Measurements from ENCODE around the gene NAA60. TPM values are rescaled to one million over a fixed set of nuclear protein-coding genes. Genes with fewer than 3 reads are reported as not detected.
A peak's percentile ranks its signal among the peaks of the same experiment; 100 is the strongest.

The NAA60 gene
- total RNA-seq, 1 donor from 2014 or later: 39.5 TPM

DNA sequence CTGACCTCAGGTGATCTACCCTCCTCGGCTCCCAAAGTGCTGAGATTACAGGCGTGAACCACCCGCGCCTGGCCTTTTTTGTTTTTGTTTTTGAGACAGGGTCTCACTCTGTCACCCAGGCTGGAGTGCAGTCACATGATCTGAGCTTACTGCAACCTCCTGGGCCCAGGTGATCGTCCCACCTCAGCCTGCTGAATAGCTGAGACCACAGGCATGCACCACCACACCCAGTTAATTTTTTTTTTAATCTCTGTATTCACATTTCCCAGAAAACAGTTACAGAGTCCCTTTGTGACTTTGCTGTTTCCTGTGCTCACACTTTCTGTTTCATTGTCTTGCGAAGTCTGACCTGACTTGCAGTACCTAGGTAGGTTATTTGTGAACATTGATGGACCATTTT lies 60.0 kb downstream of the NAA60 start:
- DNase-seq (ENCODE audit: low spot score) (no peak), ATAC-seq (no peak)

DNA sequence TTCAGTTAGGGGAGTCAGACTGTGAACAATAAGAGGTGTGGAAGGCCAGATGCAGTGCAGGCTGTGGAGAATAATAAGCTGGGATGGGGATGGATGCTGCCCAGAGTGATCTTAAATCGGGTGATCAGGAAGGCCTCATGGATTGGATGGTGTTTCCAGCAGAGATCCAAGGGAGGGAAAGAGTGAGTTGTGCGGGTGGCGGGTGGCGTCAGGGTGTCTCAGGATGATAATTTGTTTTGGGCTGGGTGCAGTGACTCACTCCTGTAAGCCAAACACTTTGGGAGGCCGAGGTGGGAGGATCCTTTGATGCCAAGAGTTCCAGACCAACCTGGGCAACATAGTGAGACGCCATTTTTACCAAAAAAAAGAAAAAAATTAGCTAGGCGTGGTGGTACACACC lies 65.3 kb downstream of the NAA60 start:
- ATAC-seq (no peak), DNase-seq (ENCODE audit: low spot score) (no peak)

DNA sequence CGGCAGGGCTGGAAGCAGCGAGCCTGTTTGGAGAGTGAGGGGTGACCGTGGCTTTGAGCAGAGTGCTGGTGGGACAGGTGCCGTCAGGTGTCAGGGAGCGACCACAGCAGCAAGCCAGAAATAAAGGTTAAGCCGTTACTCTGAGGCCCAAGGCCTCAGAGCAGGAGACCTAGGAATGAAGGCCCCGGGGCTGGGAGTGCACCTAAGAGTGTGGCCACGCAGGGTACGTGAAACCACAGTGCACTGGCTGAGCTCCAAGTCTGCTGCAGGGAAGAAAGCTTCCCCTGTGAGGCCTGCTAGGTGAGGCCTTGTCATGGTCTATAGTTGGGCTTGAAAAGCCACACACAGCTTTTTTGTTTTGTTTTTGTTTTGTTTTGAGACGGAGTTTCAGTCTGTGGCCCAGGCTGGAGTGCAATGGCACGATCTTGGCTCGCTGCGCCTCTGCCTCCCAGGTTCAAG lies 66.0 kb downstream of the NAA60 start:
- no peak for ATAC-seq
- DNase-seq (ENCODE audit: low spot score): no peak

DNA sequence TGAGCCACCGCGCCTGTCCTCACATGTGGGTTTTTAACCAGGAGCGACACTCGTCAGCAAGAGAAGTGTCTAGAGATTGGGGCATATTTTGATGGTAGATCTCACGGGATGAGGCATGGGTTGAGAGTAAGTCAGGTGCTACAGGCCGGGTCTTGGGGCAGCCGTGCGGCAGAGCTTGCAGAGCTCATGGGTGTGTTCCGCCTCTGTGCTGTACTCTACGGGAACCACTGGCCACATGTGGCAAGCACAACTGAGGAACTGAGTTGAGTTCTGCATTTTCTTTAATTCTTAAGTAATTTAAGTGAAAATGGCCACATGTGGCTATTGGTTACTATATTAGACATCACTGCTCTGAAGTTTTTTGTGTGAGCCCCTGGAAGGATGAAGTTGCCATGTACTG lies 66.9 kb downstream of the NAA60 start:
- no peak for DNase-seq (ENCODE audit: low spot score)
- no peak for ATAC-seq

DNA sequence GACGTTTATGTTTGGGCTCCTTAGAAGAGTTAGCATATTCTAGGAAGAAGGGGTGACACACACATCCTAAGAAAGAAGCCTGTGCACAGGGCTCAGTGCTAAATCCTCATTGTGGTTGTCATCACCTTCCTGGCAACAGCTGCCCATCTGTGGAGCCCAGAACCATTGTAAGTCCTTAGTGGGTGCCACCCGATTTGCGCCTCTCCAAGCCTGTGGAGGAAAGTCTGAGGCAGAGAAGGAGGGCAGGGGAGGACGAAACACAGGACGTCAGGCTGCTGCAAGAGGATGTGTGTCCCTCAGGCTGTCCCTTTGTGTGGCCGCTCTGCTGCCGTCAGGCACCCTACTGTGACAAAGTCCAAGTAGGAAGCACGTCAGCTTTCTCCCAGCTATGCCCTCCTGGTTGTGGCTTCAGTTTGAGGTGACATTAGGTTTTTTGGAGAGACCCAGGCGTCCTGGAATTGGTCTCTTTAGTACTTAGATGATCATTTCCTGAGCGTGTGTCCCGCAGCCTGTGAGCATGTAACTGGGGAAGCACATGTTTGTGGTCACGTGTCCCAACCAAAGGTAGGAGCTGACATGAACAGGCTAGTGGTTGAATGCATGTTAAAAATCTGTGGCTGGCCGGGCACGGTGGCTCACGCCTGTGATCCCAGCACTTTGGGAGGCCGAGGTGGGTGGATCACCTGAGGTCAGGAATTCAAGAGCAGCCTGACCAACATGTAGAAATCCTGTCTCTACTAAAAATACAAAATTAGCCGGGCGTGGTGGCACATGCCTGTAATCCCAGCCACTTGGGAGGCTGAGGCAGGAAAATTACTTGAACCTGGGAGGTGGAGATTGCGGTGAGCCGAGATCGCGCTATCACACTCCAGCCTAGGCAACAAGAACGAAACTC lies 68.1 kb downstream of the NAA60 start:
- no peak for ATAC-seq
- DNase-seq (ENCODE audit: low spot score): no peak

DNA sequence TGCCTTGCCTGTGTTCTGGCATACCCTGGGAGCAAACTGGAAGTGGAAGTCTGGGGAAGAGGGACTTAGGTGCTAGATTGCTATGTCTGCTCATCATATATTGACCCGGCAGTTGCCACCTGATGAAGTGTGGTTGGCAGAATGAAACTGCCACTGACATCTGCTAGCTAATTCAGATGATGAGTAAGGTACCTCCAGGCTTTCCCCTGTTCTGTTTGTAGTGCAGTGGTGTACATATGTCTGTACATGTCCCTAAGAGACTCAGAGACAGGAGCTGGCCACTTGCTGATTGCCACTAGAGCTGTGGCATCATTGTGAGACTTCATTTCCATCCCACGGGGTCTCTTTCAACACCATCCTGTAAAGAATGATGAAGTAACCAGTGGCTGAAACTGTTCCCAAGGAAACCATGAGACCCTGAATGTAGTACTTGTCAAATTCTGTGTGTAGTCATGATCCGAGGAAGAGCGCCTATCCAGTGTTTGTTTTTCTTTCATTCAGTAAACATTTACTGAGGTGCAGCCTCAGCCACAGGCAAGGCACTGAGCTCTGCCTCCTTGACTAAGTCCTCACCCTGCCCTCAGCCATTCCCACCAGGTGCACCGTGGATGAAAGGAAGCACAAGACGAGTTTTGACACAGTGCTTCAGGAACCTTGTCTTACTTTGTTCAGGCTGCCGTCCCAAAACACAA lies 70.6 kb downstream of the NAA60 start:
- ATAC-seq (no peak), DNase-seq (ENCODE audit: low spot score) (no peak)

DNA sequence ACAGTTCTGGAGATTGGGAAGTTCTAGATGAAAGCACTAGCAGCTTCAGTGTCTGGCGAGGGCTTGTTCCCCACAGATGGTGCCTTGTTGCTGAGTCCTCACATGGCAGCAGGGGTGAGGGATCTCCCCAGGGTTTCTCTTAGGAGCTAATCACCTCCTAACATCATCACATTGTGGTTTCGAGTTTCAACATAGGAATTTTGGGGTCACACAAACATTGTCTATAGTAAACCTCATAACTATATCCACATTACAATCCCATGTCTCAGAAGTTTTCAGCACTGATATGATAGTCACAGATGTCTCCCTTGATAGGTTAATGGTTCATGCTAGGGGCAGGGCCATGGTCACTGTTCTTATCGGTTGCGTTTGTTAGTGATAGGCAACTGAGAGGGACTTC lies 71.1 kb downstream of the NAA60 start:
- no peak for ATAC-seq

DNA sequence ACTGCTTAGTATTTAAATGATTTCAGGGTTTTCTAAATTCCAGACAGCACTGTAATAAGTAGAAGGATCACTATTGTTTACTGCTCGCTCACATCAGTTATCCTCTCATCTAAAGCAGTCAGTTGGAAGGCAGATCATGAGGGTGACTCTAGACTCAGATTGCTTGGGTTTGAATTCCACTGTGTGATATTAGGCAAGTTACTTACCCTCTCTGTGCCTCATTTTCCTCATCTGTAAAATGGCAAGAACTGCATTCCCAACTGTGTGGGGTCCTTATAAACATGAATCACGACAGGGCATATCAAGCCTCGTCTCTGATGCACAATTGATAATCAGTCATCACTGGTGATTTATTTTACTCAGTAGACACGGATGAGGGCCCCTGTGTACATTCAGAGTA lies 72.4 kb downstream of the NAA60 start:
- no peak for ATAC-seq

More for the DNA sequence above, 71.1 kb downstream of the NAA60 start:
- DNase-seq (ENCODE audit: low spot score): no peak

DNA sequence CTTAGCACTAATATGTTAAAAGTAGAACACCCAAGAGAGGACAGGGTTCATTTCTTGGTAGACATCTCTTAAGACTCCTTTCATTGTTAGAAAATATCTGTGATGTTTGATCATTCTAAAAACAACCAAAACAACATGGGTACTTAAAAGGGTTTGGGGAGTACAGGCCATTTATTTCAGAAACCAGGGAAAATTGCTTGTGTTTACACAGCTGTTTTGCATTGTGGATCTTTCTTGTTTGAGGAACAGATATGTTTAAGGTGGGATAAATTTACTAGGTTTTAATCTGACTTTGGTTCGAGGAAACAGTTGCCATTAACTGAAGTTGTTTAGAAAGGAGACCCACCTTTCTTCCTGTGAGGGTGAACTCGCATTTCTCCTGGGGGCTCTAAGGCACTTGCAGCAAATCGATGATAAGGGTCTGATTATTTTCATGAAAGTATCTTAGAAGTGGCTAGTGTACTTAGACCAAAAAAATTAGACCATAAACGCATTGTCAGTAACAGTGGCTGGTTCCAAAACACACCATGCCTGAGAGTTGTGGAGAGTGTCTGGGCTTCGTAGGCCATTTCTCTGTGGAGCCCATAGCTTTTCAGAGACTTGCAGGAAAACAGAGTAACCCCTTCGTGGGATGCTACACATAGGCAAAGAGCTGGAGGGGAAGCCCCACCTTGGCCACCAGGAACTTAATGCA lies 75.0 kb downstream of the NAA60 start:
- ATAC-seq: no peak
- no peak for DNase-seq (ENCODE audit: low spot score)

More for the DNA sequence above, 72.4 kb downstream of the NAA60 start:
- no peak for DNase-seq (ENCODE audit: low spot score)

DNA sequence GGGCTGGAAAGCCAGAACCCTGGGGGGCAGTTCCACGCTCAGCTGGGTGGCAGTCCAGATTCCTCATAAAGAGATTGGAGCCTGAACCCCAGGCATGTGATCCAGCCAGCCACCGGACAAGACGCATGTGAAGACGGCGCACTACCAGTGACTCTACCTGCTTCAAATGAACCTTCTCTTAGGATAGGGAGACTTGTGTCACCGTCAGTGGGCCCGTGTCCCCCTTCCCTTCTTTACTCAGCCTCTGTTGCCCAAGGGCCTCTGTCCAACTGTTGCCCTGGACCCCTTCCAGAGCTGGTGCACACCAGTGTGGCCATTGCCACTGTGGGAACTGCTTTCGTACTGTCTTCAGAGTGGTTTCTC lies 75.5 kb downstream of the NAA60 start:
- ATAC-seq (no peak), DNase-seq (ENCODE audit: low spot score) (no peak)

DNA sequence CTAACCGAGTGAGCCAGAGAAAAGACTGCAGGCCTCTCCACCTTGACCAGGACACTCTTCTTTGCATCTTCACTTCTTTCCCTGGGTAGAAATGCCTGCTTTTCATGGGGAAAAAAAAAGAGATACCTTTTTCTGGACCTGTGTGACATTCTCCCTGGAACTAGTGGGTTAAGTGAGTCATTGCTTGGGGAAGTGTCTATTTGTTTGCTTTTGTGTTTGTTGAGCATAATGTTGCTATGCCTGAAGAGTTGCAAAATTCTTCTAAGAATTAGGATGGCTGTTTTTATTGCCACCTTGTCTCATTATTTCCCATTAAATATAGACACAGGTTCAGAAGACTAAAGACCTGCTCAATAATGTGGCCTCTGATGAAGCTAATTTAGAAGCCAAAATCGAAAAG lies 76.1 kb downstream of the NAA60 start:
- no peak for DNase-seq (ENCODE audit: low spot score)
- no peak for ATAC-seq

DNA sequence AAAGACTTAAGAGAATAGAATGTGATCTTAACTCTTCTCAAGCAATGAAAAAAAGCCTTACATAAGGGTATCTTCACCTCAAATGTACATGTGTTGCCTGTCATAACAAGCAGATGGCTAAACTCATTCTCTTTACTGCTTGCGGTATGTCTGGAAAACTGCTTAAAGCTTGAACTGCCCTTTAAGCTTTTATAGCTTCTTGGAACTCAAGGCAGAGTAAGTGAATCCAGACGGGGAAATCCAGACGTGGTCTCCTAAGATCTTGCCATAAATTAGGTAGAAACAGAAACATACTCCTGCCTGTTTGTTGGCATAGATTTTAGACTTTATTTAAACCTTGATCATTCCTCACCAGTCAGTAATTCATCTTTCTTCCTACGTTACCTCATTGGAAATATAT lies 76.9 kb downstream of the NAA60 start:
- DNase-seq (ENCODE audit: low spot score): no peak
- no peak for ATAC-seq

DNA sequence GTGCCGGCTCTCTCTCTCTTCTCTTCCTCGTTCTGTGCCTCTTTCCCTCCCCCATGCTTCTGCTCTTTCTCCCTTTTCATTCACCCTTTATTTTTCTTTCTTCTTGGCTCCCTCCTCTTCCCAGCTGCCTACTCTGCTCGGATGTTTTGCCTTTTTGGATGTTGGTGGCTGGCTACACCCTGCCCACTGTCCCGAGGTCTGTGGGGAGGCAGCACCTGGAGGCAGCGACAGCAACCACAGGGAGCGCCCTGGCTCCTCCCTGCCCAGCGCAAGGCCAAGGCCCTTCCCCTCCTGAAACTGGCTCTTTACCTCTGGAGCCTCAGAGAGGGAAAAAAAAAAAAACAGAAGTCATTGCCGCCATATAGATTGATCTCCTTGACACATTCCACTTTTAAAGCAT lies 77.4 kb downstream of the NAA60 start:
- no peak for ATAC-seq
- no peak for DNase-seq (ENCODE audit: low spot score)

DNA sequence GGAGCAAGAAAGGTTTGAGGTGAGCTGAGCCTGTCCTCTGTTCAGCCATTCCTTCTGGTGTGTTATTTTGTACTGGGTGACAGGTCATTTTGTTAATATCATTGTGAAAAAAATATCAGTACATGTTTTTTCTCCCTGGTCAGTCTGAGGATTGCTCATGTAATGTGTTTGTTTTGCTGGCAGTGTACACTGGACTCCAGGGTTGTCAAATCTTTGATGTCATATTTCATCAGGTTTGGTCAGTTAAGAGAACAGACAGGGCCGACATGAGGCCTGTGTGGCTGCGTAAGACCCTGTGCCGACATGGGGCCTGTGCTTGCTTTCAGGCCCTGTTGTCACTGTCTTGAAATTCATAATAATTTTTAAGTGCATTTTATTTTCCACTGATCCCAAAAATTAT lies 79.8 kb downstream of the NAA60 start:
- peak; percentile 87 for ATAC-seq
- DNase-seq (ENCODE audit: low spot score): no peak

DNA sequence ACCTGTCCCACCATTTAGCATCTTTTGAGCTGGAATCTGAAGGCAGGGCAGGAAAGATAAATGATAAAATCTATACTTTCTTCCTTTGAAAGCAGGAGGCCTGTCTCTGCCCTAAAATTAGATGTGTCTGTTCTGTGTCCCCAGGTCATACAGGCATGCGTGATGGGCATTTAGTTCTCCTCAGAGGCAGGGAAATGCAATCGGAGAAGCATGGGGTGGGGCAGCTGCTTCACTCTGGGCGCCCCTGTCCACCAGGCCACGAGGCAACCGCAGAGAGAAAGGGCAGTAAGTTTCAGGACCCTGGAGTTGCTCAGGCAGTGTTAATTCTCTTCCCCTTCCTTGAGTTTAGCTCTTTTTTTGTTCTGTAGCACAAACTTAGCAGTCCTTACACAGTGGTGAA lies 82.5 kb downstream of the NAA60 start:
- ATAC-seq (no peak), DNase-seq (ENCODE audit: low spot score) (no peak)

DNA sequence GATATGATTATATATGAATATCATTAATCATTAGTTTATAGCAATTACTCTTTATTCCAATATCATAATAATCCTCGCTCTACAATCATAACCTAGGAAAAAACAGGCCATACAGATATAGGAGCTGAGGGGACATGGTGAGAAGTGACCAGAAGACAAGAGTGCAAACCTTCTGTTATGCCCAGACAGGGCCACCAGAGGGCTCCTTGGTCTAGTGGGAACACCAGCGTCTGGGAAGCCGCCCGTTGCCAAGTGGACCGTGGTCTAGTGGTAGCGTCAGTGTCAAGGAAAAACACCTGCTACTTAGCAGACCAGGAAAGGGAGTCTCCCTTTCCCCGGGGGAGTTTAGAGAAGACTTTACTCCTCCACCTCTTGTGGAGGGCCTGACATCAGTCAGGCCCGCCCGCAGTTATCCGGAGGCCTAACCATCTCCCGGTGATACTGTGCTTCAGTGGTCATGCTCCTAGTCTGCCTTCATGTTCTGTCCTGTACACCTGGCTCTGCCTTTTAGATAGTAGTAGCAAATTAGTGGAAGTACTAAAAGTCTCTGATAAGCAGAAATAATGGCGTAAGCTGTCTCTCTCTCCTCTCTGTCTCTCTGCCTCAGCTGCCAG lies 83.8 kb downstream of the NAA60 start:
- DNase-seq (ENCODE audit: low spot score): peak; percentile 83
- peak; percentile 49 for ATAC-seq

DNA sequence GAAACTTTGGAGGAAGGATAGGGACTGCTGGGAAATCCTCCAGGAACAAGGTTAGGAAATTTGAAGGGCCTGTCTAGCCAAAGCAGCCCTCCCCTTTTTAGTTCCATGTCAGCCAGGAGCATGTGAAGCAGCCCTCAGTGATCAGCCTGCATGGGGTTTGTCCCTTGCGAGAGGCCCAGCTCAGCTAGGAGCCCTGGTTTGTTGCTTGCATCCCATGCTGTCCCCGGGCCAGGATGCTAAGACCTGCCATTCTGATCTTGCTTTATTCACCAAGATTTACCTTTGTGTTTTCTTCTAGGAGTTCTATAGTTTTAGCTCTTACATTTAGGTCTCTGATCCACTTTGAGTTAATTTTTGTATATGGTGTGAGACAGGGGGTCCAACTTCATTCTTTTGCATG lies 84.9 kb downstream of the NAA60 start:
- DNase-seq (ENCODE audit: low spot score) (no peak), ATAC-seq (no peak)

DNA sequence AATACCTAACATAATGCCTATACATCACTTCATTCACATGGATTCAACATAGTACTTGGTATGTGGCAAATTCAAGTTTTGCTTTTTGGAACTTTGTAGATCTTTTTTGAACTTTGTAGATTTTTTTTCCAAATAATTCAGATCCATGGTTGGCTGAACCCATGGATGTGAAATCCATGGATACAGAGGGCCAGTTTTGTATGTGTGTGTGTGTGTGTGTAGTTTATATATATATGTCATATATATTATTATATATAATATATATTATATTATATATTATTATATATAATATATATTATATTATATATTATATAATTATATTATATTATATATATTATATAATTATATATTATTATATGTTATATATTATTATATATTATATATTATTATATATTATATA lies 85.7 kb downstream of the NAA60 start:
- DNase-seq (ENCODE audit: low spot score) (no peak), ATAC-seq (no peak)

DNA sequence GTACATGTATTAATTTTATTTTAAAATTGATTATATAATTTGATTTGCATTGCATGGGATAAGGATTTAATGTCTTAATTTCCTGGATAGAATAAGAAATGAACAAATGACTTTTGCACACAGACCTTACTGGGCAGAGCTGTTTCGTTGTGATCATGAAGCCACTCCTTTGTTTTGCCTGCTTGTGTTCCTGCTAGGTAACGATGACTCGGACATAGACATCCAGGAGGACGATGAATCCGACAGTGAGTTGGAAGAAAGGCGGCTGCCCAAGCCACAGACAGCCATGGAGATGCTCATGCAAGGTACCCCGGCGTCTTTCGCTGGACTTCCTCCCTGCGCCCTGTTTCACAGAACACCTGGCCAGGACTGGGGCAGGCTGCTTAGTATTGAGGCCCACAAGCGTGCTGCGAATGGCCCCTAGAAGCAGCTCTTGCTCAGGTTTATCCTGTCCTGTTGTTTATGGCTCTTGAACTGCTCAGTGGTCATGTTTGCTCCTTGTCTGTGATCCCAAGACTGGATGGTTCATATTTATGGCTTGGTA lies 87.0 kb downstream of the NAA60 start:
- DNase-seq (ENCODE audit: low spot score): no peak
- ATAC-seq: no peak

DNA sequence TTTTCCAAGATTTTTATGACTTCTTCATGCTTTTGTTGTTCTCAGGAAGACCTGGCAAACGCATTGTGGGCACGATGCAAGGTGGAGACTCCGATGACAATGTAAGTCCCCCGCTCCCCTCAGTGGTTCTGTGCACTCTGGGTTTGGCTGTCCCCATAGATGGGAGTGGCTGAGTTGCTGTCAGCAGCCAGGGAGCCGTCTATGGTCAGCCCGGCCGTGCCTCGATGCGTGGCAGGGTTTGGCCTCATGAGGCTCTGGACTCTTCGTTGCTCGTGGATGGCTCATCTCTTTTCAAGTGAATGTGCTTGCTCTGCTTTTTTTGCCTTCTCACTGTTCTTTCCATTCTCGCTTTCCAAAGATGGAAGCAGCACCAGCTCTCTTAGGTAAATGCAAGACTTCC lies 89.3 kb downstream of the NAA60 start:
- no peak for DNase-seq (ENCODE audit: low spot score)
- no peak for ATAC-seq

DNA sequence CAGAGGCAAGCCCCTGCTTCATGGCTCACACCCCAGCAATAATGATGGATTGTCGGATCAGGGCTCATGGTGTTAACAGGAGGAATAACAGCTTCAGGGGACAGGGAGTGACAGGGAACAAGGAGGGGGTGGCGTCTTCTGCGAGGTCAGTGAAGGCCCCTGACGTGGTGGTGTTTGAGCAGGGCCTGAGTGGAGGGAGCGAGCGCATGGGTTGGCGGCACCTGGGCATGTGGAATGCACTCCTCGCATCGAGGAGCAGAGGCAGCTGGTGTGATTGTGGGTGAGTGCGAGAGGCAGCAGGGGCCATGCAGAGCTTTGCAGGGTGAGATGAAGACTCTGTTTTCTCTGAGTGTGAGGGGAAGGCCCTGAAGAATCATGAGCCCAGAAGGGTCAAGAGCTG lies 90.6 kb downstream of the NAA60 start:
- DNase-seq (ENCODE audit: low spot score) (no peak), ATAC-seq (no peak)

All from left lobe of liver (tissue), 2 donors.